Common myeloid progenitor, CD34-positive (primary cell): ENCODE results near the gene LIME1. TPM values are rescaled to one million over a fixed set of nuclear protein-coding genes. Genes with fewer than 3 reads are reported as not detected.

Experiments
- CTCF ChIA-PET: fragments of 350-600 bp; sonication (Branson Sonifier 250); formaldehyde crosslinking; loops from one replicate; lab custom pipeline; 2021; ENCODE audit warnings: antibody characterized with exemption; lab: Charles Lee
- POLR2A ChIA-PET: fragments of 350-600 bp; sonication (Branson Sonifier 250); formaldehyde crosslinking; loops from one replicate; lab custom pipeline; 2021; ENCODE audit warnings: antibody characterized with exemption; lab: Charles Lee
- DNase-seq, 3 donors: peaks; one replicate each; pipeline versions ENCODE4 v3.0.0 to v3.0.0-alpha.2; 2013
- H3K27ac ChIP-seq, 2 experiments: 1 replicate in 1 of 2; 2 replicates in 1 of 2; pipeline ENCODE4 v1.7.0; 2013; ENCODE audit warnings: inconsistent platforms in 2 of 2, low read length in 2 of 2, mild to moderate bottlenecking in 2 of 2, low read depth in 1 of 2, moderate library complexity in 1 of 2; ENCODE audit not compliant: severe bottlenecking in 2 of 2, insufficient read depth in 1 of 2, poor library complexity in 1 of 2
- H3K27me3 ChIP-seq, 5 experiments: replicated peaks in 2 of 5; 1 replicate in 3 of 5; 2 replicates in 2 of 5; pipeline versions ENCODE4 v1.6.1 to v1.7.0; 2013; ENCODE audit warnings: low read length in 4 of 5, mild to moderate bottlenecking in 2 of 5, moderate library complexity in 2 of 5, inconsistent platforms in 1 of 5; ENCODE audit not compliant: insufficient read depth in 5 of 5, control insufficient read depth in 4 of 5
- H3K36me3 ChIP-seq, 4 experiments: 1 replicate in 2 of 4; 2 replicates in 2 of 4; pipeline versions ENCODE4 v1.6.1 to v1.7.0; 2013; ENCODE audit warnings: low read length in 3 of 4, control low read depth in 1 of 4, mild to moderate bottlenecking in 1 of 4; ENCODE audit not compliant: control insufficient read depth in 4 of 4, insufficient read depth in 4 of 4
- H3K4me1 ChIP-seq, 4 experiments: 1 replicate in 3 of 4; 2 replicates in 1 of 4; pipeline versions ENCODE4 v1.6.1 to v1.7.1; 2013; ENCODE audit warnings: low read length in 3 of 4, mild to moderate bottlenecking in 3 of 4, control low read depth in 1 of 4, inconsistent platforms in 1 of 4, moderate library complexity in 1 of 4; ENCODE audit not compliant: control insufficient read depth in 4 of 4, insufficient read depth in 4 of 4; ENCODE audit errors: control extremely low read depth in 1 of 4
- H3K4me3 ChIP-seq, 7 experiments: 1 replicate in 4 of 7; 2 replicates in 3 of 7; pipeline versions ENCODE4 v1.5.1 to v1.7.0; 2013; ENCODE audit warnings: mild to moderate bottlenecking in 7 of 7, low read length in 6 of 7, moderate library complexity in 6 of 7, inconsistent platforms in 2 of 7, low read depth in 2 of 7, control low read depth in 1 of 7; ENCODE audit not compliant: insufficient read depth in 4 of 7, control insufficient read depth in 1 of 7; ENCODE audit errors: extremely low read depth in 1 of 7
- H3K9me3 ChIP-seq, 5 experiments: 1 replicate in 4 of 5; 2 replicates in 1 of 5; pipeline versions ENCODE4 v1.6.1 to v1.7.1; 2013; ENCODE audit warnings: low read length in 4 of 5, mild to moderate bottlenecking in 2 of 5, inconsistent platforms in 1 of 5, low read depth in 1 of 5, moderate library complexity in 1 of 5; ENCODE audit not compliant: control insufficient read depth in 4 of 5, insufficient read depth in 2 of 5; ENCODE audit errors: control extremely low read depth in 1 of 5
- WGBS: methylation state at CpG from one replicate; pipeline ENCODE4 v1.1.5; 2013; ENCODE audit not compliant: insufficient coverage; 5-methylcytosine and 5-hydroxymethylcytosine counted together
- polyA plus RNA-seq: library from polyadenylated mRNA; unstranded; fragments of 120-200 nt; gene quantifications from one replicate; pipeline ENCODE4 v1.2.1, GENCODE V29; 2013

LIME1 gene
- 4.0 TPM for polyA plus RNA-seq

DNA sequence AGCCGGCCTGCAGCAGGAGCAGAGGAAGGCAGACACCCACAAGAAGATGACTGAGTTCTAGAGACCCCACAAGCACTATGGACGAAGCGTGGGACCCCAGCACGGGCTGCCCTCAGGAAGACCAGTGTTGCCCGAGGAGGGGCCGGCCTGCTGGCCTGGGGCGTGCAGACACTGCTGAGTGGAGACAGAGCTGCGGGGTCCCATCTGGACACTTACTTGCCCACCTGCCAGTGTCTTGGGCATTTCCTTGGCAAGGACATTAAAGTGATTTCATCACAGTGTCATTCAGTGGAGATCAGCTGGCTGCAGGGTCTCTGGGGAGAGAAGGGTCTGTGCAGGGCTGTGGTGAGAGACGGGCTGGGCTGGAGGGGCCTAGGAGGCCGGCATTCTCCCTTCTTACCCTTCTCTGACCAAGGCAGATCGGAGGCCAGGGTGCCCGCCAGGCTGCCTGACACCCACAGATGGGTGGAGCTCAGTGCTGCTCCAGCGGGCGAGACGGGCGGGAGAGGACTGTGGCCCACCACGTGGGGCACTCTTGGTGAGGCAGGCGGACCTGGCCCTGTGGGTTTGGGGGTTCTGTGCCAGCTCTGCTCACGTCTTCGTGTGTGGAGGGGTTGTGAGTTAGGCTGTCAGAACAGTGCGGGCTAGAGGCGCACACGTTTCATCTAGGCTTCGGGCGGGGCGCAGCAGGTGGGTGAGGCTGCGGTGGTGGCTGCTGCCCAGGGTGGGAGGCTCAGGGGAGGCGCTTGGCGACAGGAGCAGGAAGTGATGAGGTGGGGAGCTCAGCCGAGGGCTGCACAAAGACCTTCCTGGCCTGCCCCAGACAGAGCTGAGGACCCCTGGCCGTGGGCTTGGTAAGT is at the start of gene LIME1:
Gene LIME1, plus strand, starts transcription at position 806 of the 860 bp plus-strand sequence. CDS start 886 bp downstream, outside the sequence.
- H3K36me3 ChIP-seq, result peaks cover 2 to 33% (median 20%) of the 10 kb centered on the region in 4 experiments
- H3K4me3 ChIP-seq, result peak within 1 kb of the TSS in 5 of 7 experiments; percentile 32 to 74 (median 52)
- H3K4me1 ChIP-seq, result peaks cover 0 to 49% (median 36%) of the 10 kb centered on the region in 4 experiments
- ChIA-PET CTCF (interaction anchor here (0.7 to 1.3 kb wide), 4 partner anchors 15 to 245 kb away, joined by 3 to 5 read pairs (median 3); partner anchors contain the start of genes ARFRP1, PRPF6 and ZGPAT), POLR2A (no interaction called here)
- H3K9me3 ChIP-seq, result no peaks in the 10 kb centered on the region
- H3K27me3 ChIP-seq, result peaks cover 0 to 5% (median 0%) of the 10 kb centered on the region in 5 experiments
- no peak within 1 kb of the TSS for H3K27ac ChIP-seq
- WGBS, result 80% methylated on average over 26 of the region's 31 CpGs
- peak; percentile 36 to 60 (median 48) for DNase-seq

DNA sequence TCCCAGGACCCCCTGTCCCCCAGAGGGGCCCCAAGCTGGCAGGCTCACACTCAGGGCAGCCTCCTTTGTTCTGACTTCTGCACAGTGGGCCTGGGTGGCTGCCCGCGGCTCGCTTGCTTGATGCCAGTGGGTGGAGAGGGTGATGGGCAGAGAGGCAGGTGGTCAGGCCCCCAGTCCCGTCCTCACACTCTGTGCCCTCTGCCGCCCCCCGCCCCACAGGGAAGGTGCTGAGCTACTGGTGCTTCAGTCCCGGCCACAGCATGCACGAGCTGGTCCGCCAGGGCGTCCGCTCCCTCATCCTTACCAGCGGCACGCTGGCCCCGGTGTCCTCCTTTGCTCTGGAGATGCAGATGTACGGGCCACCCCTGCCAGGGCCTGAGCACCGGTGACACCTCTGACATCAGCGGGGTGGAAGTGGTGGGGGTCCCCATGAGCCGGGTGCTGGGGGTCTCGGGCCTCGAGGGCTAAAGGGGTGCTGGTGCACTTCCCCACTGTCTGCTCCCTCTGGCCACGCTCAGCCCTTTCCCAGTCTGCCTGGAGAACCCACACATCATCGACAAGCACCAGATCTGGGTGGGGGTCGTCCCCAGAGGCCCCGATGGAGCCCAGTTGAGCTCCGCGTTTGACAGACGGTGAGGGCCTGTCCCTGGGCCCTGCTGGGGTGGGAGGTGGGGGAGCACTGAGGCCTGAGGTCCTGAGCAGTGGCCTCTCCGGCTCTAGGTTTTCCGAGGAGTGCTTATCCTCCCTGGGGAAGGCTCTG is 48.9 kb upstream of the LIME1 start:
- Histone ChIP-seq H3K9me3 (no peaks in the 10 kb centered on the region), H3K27me3 (no peaks in the 10 kb centered on the region), H3K4me3 (peak overlapping the region in 4 of 7 experiments; percentile 23 to 67 (median 55)), H3K27ac (no peak overlapping the region), H3K36me3 (peaks cover 0 to 13% (median 0%) of the 10 kb centered on the region in 4 experiments), H3K4me1 (peaks cover 0 to 24% (median 19%) of the 10 kb centered on the region in 4 experiments)
- CTCF ChIA-PET, result no interaction called here
- POLR2A ChIA-PET, result no interaction called here
- no peak for DNase-seq
- 97% methylated on average over 21 of the region's 29 CpGs for WGBS

DNA sequence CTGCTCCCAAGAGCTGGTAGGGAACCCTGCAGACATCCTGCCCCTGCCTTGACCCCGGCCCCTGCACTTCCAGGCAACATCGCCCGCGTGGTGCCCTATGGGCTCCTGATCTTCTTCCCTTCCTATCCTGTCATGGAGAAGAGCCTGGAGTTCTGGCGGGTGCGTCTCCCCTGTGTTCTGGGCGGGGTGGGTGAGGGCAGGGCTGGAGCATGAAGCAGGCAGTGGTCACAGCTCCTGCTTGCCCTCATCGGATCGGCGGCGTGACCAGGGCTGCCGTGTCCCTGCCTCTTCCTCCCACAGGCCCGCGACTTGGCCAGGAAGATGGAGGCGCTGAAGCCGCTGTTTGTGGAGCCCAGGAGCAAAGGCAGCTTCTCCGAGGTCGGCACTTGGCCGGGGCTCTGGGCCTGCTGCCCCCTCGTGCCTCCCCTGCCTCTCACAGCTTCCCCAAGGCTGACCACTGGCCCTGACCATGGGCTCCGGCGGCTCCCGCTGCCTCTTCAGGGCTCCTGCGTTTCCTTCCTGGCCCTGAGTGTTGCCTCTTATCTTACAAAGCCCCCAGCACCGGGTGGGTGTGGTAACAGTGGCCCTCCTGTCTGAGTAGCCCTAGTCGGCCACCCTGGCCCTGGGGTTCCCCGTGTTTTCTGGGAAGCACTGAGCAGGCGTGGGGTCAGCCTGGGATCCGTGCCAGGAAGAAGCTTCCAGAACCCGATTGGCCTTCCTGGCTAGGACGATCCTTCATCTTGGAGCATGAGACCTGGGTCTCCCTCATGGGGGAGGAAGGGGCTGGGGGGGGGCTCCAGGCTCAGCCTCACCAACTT is 48.0 kb upstream of the LIME1 start:
- H3K27ac ChIP-seq, result no peak overlapping the region
- DNase-seq, result no peak
- peaks cover 0 to 21% (median 19%) of the 10 kb centered on the region in 4 experiments for H3K4me1 ChIP-seq
- H3K4me3 ChIP-seq, result no peak overlapping the region
- no peaks in the 10 kb centered on the region for H3K27me3 ChIP-seq
- peaks cover 0 to 8% (median 0%) of the 10 kb centered on the region in 4 experiments for H3K36me3 ChIP-seq
- CTCF ChIA-PET, result interaction anchor here (0.7 to 1.0 kb wide), 2 partner anchors 19 to 27 kb away, joined by 3 to 4 read pairs; partner anchors contain the start of genes ARFRP1 and ZGPAT
- no peaks in the 10 kb centered on the region for H3K9me3 ChIP-seq
- WGBS, result 93% methylated on average over 23 of the region's 31 CpGs
- POLR2A ChIA-PET, result interaction anchor here (0.5 kb wide), 1 partner anchor 102 kb away, joined by 3 read pairs; no protein-coding TSS in a partner anchor

DNA sequence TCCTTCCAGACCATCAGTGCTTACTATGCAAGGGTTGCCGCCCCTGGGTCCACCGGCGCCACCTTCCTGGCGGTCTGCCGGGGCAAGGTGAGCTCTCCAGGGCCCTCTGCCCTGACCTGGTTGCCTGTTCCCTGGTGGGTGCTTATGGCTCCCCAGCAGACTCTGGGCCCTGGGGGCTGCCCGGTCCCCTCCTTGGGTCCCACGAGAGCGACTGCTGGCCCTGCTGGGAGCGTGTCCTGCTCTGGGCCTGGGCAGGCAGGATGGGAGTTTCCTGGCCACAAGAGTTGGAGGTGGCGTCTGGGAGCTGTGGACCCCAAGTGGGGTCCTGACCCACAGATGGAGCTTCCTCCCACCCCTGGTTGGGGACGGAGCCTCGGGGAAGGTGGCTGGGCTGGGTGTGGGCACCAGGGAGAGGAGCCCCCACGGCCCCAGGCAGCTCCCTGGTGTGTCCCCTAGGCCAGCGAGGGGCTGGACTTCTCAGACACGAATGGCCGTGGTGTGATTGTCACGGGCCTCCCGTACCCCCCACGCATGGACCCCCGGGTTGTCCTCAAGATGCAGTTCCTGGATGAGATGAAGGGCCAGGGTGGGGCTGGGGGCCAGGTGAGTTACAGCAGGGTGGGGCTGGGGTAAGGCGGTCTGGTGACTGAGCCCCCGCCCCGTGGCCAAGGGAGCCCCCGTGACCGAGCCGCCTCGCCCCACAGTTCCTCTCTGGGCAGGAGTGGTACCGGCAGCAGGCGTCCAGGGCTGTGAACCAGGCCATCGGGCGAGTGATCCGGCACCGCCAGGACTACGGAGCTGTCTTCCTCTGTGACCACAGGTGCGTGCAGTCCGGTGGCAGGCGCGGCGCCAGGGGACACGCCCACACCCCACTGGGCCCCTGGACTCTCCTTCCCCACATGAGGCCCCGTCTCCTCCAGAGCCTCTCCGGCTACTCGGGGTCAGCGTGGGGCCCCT is 47.1 kb upstream of the LIME1 start:
- Histone ChIP-seq H3K4me1 (peaks cover 0 to 21% (median 19%) of the 10 kb centered on the region in 4 experiments), H3K36me3 (peaks cover 0 to 13% (median 0%) of the 10 kb centered on the region in 4 experiments), H3K4me3 (no peak overlapping the region), H3K9me3 (no peaks in the 10 kb centered on the region), H3K27ac (no peak overlapping the region), H3K27me3 (no peaks in the 10 kb centered on the region)
- 97% methylated on average over 37 of the region's 44 CpGs for WGBS
- CTCF ChIA-PET, result interaction anchor here (0.7 to 1.0 kb wide), 2 partner anchors 19 to 28 kb away, joined by 3 to 4 read pairs; partner anchors contain the start of genes ARFRP1 and ZGPAT
- POLR2A ChIA-PET, result interaction anchor here (0.5 kb wide), 1 partner anchor 103 kb away, joined by 3 read pairs; no protein-coding TSS in a partner anchor
- no peak for DNase-seq

DNA sequence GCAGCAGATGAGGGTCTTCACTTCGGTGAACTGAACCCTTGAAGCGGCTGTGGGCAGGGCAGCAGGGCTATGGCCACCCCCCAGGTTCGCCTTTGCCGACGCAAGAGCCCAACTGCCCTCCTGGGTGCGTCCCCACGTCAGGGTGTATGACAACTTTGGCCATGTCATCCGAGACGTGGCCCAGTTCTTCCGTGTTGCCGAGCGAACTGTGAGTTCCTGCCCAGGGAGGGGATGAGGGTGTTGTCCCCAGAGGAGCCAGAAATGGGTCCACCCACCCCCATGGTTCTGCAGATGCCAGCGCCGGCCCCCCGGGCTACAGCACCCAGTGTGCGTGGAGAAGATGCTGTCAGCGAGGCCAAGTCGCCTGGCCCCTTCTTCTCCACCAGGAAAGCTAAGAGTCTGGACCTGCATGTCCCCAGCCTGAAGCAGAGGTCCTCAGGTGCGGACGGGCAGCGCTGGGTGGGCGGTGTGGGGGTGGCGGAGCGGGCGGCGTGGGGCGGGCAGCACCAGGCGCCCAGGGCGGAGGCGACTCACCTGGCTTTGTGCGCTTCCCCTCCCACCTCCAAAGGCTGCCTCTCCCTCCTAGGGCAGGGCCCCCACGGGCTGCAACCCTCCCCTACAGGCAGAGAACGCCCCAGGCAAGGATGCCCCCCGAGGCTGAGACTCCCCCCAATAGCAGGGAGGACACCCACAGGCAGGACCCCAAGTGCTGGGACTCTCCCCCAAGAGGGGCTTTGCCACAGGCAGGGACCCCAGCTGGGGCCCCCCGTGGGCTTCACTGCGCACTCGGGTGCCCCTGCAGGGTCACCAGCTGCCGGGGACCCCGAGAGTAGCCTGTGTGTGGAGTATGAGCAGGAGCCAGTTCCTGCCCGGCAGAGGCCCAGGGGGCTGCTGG is 46.2 kb upstream of the LIME1 start:
- Histone ChIP-seq H3K4me1 (peaks cover 0 to 21% (median 19%) of the 10 kb centered on the region in 4 experiments), H3K27ac (no peak overlapping the region), H3K4me3 (no peak overlapping the region), H3K36me3 (peaks cover 0 to 22% (median 0%) of the 10 kb centered on the region in 4 experiments), H3K9me3 (no peaks in the 10 kb centered on the region), H3K27me3 (no peaks in the 10 kb centered on the region)
- DNase-seq, result no peak
- WGBS, result 98% methylated on average over 17 of the region's 40 CpGs
- POLR2A ChIA-PET, result no interaction called here
- CTCF ChIA-PET, result no interaction called here
